HEK293 (cell line): Measurements from ENCODE around the gene LYPD3.
A peak's percentile ranks its signal among the peaks of the same experiment; 100 is the strongest.

Experiments used
- CTCF ChIA-PET: fragments of 350-600 bp; formaldehyde crosslinking; extraction: SDS; loops from one replicate; lab custom pipeline; 2021; ENCODE audit warnings: antibody characterized with exemption; lab: Yijun Ruan, JAX
- POLR2A ChIA-PET: fragments of 300-600 bp; formaldehyde crosslinking; extraction: SDS; loops from one replicate; lab custom pipeline; 2020; ENCODE audit warnings: antibody characterized with exemption, inconsistent platforms; lab: Yijun Ruan, JAX
- H3K27ac ChIP-seq: fragments of 200-500 bp; sonication (Bioruptor generic); 2 replicates; pipeline ENCODE4 v1.5.1; 2014; ENCODE audit warnings: low read depth, low read length, control low read depth, inconsistent platforms; ENCODE audit errors: extremely low read depth
- H3K36me3 ChIP-seq, 2 experiments: fragments of 200-500 bp in 1 of 2; sonication (Bioruptor generic) in 1 of 2; 1 replicate in 1 of 2; 2 replicates in 1 of 2; pipeline ENCODE4 v1.5.1; 2014 to 2017; ENCODE audit warnings: inconsistent platforms in 2 of 2, low read length in 2 of 2; ENCODE audit not compliant: control insufficient read depth in 2 of 2, insufficient read depth in 1 of 2
- H3K4me1 ChIP-seq: fragments of 200-500 bp; sonication (Bioruptor generic); 2 replicates; pipeline ENCODE4 v1.5.1; 2014; ENCODE audit warnings: mild to moderate bottlenecking, low read length, inconsistent platforms; ENCODE audit not compliant: control insufficient read depth, insufficient read depth
- H3K4me3 ChIP-seq: 2 replicates; pipeline ENCODE4 v1.5.1; 2011; ENCODE audit warnings: low read depth, mild to moderate bottlenecking, control low read depth, low read length, moderate library complexity
- H3K9me3 ChIP-seq: fragments of 200-500 bp; sonication (Bioruptor generic); 2 replicates; pipeline ENCODE4 v1.5.1; 2014; ENCODE audit warnings: low read depth, low read length, inconsistent platforms; ENCODE audit not compliant: control insufficient read depth, insufficient read depth
- INSM2 ChIP-seq: fragments of 450-650 bp; formaldehyde crosslinking; IDR thresholded peaks from 2 replicates; pipeline ENCODE4 v1.5.1; 2016; ENCODE audit warnings: missing biosample characterization, missing genetic modification characterization
- SP2 ChIP-seq: fragments of 450-650 bp; formaldehyde crosslinking; IDR thresholded peaks from 2 replicates; pipeline ENCODE4 v1.5.1; 2016; ENCODE audit warnings: missing biosample characterization, missing genetic modification characterization
- ZBTB11 ChIP-seq: fragments of 450-650 bp; formaldehyde crosslinking; conservative IDR thresholded peaks from 2 replicates; pipeline ENCODE4 v1.5.1; 2016; ENCODE audit warnings: low read depth, missing biosample characterization, missing genetic modification characterization
- ZBTB26 ChIP-seq: fragments of 450-650 bp; formaldehyde crosslinking; optimal IDR thresholded peaks from 2 replicates; pipeline ENCODE3; 2016; ENCODE audit warnings: missing biosample characterization, mild to moderate bottlenecking, missing genetic modification characterization
- ZIC2 ChIP-seq: fragments of 450-650 bp; formaldehyde crosslinking; IDR thresholded peaks from 2 replicates; pipeline ENCODE4 v1.5.1; 2016; ENCODE audit warnings: missing biosample characterization, missing genetic modification characterization
- ZNF121 ChIP-seq: fragments of 450-650 bp; formaldehyde crosslinking; IDR thresholded peaks from 2 replicates; pipeline ENCODE4 v1.5.1; 2016; ENCODE audit warnings: missing biosample characterization, missing genetic modification characterization
- ZNF138 ChIP-seq: fragments of 450-650 bp; formaldehyde crosslinking; IDR thresholded peaks from 2 replicates; pipeline ENCODE4 v1.5.1; 2016; ENCODE audit warnings: missing biosample characterization, missing genetic modification characterization, borderline replicate concordance
- ZNF26 ChIP-seq: fragments of 450-650 bp; formaldehyde crosslinking; IDR thresholded peaks from 2 replicates; pipeline ENCODE4 v1.5.1; 2016; ENCODE audit warnings: missing biosample characterization, missing genetic modification characterization
- ZNF292 ChIP-seq: fragments of 450-650 bp; formaldehyde crosslinking; IDR thresholded peaks from 2 replicates; pipeline ENCODE4 v1.5.1; 2016; ENCODE audit warnings: low read depth, missing biosample characterization, missing genetic modification characterization, borderline replicate concordance
- ZNF362 ChIP-seq: fragments of 450-650 bp; formaldehyde crosslinking; IDR thresholded peaks from 2 replicates; pipeline ENCODE4 v1.5.1; 2016; ENCODE audit warnings: missing biosample characterization, missing genetic modification characterization
- ZNF48 ChIP-seq: fragments of 450-650 bp; formaldehyde crosslinking; IDR thresholded peaks from 2 replicates; pipeline ENCODE4 v1.5.1; 2016; ENCODE audit warnings: missing biosample characterization, missing genetic modification characterization
- ZNF518A ChIP-seq: fragments of 450-650 bp; formaldehyde crosslinking; conservative IDR thresholded peaks from 2 replicates; pipeline ENCODE4 v1.5.1; 2016; ENCODE audit warnings: low read depth, missing biosample characterization, missing genetic modification characterization
- ZNF704 ChIP-seq: fragments of 450-650 bp; formaldehyde crosslinking; IDR thresholded peaks from 2 replicates; pipeline ENCODE4 v1.5.1; 2016; ENCODE audit warnings: missing biosample characterization, missing genetic modification characterization
- ZNF830 ChIP-seq: fragments of 450-650 bp; IDR thresholded peaks from 2 replicates; pipeline ENCODE4 v1.5.0; 2018; ENCODE audit warnings: missing biosample characterization, missing genetic modification characterization, low read depth, mild to moderate bottlenecking, moderate library complexity

Gene LYPD3

GRCh38 chr19:43479961-43480561, 14.7 kb upstream of the LYPD3 start:
- Histone ChIP-seq H3K4me3 (no peak overlapping the region), H3K36me3 (peaks cover 0 to 11% of the 10 kb centered on the region in 2 experiments; a peak in 1 of 3 replicates), H3K4me1 (peaks cover 3% of the 10 kb centered on the region), H3K27ac (no peak overlapping the region), H3K9me3 (no peaks in the 10 kb centered on the region)
- CTCF ChIA-PET = interaction anchor here (0.6 to 2.0 kb wide), 10 partner anchors 13 to 173 kb away, joined by 3 to 6 read pairs (median 4); no protein-coding TSS in a partner anchor
- TF ChIP-seq ZNF121 (tag by site-specific recombination) (peak; percentile 87), ZNF704 (tag by site-specific recombination) (no peak), ZNF362 (tag by site-specific recombination) (peak; percentile 94), ZNF138 (tag by site-specific recombination) (no peak)
- POLR2A ChIA-PET = interaction anchor here (0.7 to 1.6 kb wide), 5 partner anchors 11 to 53 kb away, joined by 4 to 8 read pairs (median 5); partner anchors contain the start of genes PHLDB3 and ZNF575

GRCh38 chr19:43479226-43479625, 13.8 kb upstream of the LYPD3 start:
- POLR2A ChIA-PET = no interaction called here
- H3K27ac ChIP-seq = no peak overlapping the region
- TF ChIP-seq ZNF830 (no peak), ZNF292 (tag by site-specific recombination) (no peak), ZIC2 (tag by site-specific recombination) (no peak), ZNF26 (tag by site-specific recombination) (no peak), ZNF48 (tag by site-specific recombination) (no peak), SP2 (no peak), ZBTB11 (tag by site-specific recombination) (no peak), ZNF518A (no peak), INSM2 (tag by site-specific recombination) (no peak), ZBTB26 (tag by site-specific recombination) (no peak)
- TF ChIP-seq, all 188 proteins: peak for 0
- peaks cover 0 to 11% of the 10 kb centered on the region in 2 experiments; a peak in 1 of 3 replicates for H3K36me3 ChIP-seq
- H3K4me1 ChIP-seq = peaks cover 7% of the 10 kb centered on the region
- H3K4me3 ChIP-seq = no peak overlapping the region
- no peaks in the 10 kb centered on the region for H3K9me3 ChIP-seq
- CTCF ChIA-PET = interaction anchor here (1.3 to 2.0 kb wide), 2 partner anchors 32 to 47 kb away, joined by 5 to 6 read pairs; no protein-coding TSS in a partner anchor
